Activated effector memory CD4-positive, alpha-beta T cell treated with anti-CD3 and anti-CD28 coated beads, Interleukin-2, amount 50 U/mL, for 16 hours (primary cell): Measurements from ENCODE around the gene SH2B2.

ENCODE experiments used
- DNase-seq: peaks from one replicate; pipeline ENCODE4 v3.0.0-alpha.2; 2020

Gene SH2B2

DNA sequence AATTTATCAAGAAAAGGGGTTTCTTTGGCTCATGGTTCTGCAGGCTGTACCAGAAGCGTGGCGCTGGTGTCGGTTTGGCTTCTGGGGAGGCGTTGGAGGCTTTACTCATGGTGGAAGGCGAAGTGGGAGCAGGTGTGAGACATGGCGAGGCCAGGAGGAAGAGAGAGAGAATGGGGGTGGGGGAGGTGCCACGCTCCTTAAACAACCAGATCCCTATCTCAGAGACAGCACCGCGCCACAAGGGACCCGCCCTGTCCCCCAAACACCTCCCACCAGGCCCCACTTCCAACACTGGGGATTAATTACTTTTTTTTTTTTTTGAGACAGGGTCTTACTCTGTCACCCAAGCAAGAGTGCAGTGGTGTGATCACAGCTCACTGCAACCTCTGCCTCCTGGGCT lies 18.0 kb upstream of the SH2B2 start:
- DNase-seq: no peak

DNA sequence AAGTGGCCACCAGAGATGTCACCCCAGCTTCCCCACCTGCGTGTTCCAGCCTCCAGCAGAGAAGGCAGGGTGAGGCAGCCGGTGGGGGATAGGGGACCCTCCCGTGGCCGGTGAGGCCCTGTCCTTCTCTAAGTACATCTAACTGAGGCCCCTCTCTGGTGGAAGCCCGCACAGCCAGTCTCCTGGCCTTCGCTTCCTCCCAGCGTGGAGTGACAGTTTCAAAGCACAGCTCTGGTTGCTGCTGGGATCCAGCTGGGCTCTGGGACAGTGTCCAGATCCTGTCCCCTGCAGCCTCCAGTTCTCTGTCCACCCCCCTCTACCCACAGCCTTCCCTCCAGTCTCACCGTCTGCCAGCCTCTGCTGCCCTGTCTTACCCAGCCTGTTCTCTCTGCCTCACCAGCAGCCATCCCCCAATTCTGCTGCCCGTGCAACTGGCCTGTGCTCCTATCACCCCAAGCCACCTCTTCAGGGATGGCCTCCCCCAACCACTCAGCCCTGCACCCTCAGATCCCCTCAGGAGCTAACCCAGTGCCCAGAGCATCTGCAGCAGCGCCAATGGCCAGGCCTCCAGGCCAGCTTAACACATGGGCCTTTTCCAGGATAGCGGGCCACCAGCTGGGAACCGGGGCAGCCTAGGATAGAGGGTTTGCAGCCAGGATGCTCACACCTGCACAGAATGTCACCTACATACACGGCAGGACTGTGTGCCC lies 16.3 kb upstream of the SH2B2 start:
- no peak for DNase-seq

DNA sequence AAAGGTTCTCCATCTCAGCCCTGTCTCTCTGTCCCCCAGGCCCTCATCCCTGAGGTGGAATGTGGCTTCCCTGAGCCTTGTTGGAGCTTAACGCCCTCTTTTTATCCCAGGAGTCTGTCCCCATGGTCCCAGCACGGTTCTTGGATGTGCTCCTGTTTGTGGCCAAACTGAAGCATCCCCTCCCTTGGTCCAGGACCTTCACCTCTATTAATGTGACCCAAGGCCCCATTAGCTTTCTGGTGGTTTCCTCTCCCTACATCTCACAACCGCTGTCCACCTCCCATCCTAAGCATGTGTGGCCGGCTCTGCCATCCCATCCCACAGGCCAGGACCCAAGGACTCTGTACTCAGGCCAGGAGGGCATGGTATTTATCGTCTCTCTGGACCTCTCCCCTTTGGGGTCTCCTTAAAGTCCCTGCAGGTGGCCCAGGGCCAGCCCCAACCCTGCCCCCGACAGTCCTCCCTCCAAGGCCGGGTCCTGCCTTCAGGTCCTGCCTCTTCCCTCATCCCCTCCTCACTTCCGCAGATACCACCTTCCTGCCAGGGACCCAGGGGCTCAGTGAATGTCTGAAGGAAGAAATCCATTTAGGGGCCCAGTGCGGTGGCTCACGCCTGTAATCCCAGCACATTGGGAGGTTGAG lies 15.4 kb upstream of the SH2B2 start:
- no peak for DNase-seq

DNA sequence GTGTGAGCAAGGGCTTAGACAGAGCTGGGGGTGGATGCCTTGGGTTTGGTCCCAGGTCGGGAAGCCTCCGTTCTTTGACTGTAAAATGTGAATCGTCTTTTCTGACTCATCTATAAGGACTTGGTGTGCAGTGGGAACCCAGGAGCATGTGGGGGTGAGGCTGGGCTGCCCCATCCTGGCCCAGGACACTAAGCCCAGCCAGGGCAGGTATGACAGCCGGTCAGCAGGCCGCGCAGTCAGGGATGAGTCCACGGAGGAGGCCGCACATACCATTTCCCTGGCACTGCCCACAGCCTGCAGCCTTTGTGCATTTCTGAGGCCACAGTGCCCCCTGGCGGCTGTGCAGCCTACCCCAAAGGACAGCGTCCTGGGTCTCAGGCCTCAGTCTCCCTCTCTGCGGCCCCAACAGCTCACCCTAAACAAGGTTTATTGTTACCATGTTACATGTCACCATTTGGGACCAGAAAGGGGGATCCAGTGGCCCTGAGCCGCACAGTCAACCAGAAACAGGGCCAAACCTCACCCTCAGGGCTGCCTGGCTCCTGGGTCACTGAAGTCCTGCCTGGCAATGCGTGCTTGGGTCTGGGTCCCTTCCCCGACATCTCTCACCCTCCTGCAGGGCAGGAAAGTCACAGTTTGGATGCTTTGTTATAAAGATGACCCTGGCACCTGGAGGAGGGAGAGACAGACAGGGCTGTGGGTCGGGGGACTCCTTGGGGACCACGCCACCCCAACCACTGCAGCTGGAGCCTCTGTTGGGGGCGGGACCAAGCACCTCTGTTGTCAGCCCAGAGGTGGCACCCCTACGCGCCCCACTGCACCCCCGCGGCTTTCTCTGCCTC lies 14.4 kb upstream of the SH2B2 start:
- DNase-seq: peak; percentile 92

DNA sequence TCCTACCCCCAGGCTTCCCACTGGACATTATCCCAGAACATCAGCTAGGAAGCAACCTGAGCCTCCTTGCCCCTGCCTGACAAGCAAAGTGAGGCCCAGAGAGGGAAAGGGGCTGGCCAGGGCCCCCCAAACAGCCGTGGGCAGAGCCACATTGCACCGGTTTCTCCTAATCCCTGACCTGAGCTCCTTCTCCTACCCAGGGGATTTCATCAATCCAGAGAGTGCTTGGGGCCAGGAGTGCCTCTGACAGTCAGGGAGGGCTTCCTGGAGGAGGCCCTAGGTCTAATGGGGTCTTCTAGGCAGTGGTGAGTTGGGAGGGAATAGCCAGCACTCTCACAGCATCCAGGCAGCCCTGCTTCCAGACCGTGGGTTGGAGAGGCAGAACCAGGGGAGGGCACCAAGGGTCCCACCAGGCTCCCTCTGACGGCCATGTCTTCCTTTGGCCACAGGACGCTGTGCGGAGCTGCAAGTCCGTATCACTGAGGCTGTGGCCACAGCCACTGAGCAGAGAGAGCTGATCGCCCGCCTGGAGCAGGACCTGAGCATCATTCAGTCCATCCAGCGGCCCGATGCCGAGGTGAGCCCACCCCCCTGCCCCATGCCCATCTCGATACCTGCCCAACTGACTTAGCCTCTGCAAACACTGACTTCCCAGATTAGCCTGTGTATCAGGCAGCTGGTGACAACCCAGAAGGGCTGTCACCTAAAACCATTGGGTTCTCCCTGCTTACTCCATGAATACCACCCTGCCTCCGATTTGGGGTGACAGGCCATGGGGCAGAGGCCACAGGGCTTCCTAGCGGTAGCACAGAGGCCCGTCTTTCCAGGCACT lies 13.5 kb upstream of the SH2B2 start:
- DNase-seq: no peak

DNA sequence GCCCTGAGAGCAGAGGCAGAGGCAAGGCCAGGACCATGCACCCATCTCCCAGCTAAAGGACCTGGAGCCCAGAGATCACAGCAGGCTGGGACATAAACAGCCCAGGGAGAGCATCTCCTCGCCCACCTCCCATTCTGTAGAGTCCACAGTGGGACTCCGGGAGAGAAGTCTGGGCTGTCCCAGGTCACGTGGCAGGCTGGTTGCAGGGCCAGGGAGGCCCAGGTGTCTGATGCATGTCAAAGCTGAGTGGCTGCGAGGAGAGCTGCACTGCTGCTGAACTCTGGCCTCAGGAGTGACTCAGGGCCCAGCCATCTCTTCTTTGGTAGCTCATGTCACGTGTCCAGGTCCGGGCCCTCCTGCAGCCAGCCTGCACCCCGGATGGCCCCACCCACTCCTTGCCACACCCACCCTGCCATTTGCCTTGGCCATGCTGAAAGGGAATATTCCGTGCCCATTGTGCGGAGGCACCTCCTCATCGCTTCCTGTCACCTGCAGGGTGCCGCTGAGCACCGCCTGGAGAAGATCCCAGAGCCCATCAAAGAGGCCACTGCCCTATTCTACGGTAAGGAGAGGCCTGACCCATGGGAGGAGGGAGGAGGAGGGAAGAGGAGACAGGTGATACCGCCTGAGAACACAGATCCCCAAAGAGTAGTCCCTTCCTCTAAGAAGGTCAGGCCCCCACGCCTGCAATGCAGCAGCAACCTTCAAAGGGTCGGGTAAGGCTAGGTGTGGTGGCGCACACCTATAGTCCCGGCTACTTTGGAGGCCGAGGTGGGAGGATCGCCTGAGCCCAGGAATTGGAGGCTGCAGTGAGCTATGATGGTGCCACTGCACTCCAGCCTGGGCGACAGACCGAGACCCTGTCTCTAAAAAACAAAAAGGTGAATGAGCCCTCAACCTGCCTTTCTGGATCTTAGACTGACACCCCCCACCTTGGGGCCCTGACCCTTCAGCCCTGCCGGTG lies 12.6 kb upstream of the SH2B2 start:
- no peak for DNase-seq

DNA sequence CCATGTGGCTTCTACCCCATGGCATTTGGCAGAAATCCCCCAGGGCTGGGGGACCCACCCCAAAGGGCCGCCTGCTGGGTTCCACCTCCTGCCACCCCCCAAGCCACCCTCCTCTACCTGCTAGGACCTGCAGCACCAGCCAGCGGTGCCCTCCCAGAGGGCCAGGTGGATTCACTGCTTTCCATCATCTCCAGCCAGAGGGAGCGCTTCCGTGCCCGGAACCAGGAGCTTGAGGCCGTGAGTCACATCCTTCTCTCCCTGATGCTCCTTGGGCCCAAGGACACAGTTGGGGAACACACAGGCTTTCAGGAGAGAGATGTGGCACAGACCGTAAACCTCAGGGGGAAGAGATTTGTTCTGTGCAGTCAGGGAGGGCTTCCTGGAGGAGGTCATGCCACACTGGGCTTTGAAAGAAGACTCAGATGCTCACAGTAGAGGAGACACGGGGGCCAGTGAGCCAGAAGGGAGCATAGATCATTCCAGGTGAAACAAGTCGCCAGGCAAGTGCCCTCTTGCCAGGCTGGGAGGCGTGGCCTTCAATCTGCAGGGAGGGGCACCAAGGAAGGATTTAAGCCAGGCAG lies 11.5 kb upstream of the SH2B2 start:
- no peak for DNase-seq

DNA sequence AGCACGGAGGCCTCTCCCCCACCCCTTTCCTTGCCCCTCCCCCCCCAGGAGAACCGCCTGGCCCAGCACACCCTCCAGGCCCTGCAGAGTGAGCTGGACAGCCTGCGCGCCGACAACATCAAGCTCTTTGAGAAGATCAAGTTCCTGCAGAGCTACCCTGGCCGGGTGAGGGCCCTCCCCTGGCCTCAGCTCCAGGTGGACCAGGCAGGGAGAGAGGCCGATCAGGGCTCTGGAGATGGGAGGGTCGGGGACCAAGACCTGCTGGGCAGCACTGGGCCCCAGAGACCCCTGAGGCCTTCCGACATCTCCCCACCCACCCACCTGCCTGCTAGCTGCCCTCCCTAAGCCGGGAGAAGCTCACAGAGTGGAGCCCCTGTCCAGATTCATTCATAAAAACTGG lies 8.8 kb upstream of the SH2B2 start:
- DNase-seq: no peak

DNA sequence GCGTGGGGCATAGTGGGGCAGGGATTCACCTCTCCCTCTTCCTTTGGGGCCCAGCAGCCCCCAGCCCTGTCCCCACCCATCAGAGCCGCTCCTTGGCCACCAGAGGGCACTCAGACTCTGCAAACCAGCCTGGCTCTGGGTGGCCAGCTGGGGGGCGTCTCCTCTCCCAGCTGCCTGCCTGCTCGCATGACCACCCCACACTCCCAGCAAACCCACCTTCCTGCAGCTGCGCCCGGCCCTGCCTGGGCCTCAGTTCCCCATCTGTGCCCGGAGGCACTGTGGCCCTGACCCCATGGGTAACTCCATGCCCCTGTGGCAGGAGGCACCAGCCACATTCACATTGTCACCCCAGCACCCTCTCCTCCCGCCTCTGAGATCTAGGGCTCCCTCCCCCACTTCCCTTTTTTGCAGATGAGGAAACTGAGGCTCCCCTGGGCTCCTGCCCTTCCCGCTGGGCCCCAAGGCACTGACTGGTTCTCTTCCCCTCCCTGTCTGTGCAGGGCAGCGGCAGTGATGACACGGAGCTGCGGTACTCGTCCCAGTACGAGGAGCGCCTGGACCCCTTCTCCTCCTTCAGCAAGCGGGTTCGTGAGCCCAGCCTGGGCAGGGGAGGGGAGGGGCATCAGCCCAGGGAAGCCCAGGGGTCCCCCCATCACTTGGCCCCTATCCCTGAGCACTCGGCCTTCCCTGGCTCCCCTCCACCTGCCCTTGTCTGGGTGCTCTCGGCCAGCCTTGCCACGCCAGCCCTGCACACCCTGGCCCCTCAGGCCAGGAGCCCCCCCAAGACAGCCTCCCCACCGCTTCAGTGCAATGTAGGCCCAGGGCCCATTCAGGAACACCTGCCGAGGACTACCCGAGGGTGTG lies 6.9 kb upstream of the SH2B2 start:
- peak; percentile 83 for DNase-seq

DNA sequence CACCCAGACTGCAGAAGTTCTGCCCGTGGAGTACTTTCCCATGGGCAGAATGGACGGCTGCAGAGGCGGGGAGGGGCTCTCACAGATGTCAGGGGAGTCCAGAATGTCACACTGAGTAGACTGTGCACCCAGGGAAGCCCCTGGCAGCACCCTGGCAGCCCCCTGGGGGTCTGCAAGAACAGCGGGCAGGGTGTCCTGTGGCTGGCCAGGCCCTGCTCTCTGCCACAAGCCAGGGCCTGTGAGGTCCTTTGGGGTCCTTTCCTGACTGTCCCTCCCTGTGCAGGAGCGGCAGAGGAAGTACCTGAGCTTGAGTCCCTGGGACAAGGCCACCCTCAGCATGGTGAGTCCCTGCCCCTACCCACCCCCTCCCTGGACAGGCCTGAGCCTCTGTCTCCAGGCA lies 6.1 kb upstream of the SH2B2 start:
- no peak for DNase-seq

DNA sequence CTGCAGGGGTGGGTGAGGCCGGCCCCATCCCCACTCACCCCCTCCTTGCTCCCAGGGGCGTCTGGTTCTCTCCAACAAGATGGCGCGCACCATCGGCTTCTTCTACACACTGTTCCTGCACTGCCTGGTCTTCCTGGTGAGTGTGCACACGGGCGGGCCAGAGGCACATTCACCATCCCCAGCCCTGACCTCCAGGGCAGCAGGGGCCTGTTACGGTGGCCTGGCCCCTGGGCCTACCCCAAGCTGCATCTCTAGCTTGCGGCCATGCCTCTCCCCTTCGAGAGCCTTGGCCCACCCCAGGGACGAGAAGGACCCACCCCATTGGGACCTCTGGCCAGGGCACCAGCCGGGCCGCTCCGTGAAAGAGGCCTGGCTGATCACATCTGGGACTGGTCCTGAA lies 4.9 kb upstream of the SH2B2 start:
- no peak for DNase-seq

DNA sequence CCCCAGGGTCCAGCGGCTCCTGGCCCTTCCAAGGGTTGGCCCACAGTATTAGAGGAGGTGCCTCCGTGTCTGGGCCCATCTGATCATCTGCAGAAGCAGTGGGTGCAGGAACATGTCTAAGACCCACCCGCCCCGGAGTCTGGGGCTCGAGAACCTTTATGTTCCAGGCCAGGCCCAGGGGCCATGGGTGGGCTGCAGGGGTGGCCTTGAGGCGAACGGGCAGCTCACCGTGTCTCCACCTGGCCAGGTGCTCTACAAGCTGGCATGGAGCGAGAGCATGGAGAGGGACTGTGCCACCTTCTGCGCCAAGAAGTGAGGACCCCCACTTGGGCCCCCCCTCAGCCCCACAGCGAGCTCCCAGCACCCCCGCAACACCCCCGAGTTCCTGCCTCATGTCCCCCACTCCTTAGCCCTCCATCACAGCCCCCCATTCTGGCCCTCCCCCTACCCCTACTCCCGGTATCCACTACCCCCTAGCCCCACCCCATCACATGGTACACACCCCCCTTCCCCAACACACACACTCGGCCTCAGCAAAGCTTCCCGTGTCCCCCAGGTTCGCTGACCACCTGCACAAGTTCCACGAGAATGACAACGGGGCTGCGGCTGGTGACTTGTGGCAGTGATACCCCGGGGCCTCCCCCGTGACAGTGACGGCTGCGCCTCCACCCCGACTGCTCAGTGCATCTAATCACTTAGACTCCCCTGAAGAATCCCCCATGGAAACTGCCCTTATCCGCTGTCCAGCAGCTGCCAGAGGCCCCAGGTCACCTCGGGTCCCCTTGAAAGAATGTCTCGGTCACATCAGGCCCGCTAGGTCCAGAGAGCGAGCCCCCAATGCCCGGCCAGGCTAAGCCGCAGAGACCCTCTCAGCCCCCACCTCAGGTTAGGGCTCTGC lies 4.0 kb upstream of the SH2B2 start:
- DNase-seq: no peak

DNA sequence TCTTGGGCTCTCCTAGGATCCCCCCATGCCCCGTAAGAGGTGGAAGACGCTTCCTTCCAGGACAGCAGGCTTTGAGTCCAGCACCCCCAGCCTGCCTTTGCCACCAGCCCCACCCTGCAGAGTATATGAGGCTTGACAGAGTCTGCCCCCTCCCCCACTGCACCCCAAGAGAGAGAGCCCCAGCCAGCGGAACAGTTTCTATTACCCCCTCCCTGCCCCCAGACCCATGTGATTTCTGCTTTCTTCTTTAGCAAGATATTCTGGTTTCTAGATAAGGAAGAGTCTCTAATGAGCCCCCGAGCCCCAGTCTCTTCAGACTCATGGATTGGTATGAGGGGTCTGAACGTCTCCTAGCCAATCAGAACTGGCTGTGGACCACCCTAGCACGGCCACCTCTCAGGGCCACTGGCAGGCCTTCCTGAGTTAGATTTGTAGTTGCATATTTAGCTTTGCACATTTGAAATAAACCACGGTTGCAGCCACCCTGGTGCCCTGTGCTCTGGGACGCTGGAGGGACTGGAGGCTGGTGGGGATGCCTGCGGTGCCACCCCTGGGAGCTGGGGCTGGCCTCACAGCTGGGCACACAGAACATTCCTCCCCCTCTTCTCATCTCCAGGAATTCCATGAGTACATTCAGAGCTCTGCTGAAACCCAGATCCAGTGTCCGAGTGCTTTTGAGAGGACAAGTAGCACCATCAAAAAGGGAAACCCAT lies 3.0 kb upstream of the SH2B2 start:
- DNase-seq: no peak

DNA sequence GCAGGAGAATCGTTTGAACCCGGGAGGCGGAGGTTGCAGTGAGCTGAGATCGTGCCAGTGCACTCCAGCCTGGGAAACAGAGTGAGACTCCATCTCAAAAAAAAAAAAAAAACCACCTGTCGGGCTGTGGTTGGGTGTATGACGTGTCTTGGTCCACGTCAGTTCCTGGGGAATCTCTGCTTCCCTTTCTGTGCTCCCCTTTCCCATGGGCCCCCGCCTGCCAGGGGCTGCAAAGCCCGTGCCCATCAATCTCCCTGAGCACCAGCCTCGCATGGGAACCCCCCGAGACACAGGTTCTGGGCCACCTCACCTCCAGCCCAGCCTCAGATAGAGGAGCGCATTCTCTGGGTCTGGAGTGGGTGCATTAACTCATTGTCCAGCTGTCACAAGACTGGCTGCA lies 2.3 kb upstream of the SH2B2 start:
- no peak for DNase-seq

DNA sequence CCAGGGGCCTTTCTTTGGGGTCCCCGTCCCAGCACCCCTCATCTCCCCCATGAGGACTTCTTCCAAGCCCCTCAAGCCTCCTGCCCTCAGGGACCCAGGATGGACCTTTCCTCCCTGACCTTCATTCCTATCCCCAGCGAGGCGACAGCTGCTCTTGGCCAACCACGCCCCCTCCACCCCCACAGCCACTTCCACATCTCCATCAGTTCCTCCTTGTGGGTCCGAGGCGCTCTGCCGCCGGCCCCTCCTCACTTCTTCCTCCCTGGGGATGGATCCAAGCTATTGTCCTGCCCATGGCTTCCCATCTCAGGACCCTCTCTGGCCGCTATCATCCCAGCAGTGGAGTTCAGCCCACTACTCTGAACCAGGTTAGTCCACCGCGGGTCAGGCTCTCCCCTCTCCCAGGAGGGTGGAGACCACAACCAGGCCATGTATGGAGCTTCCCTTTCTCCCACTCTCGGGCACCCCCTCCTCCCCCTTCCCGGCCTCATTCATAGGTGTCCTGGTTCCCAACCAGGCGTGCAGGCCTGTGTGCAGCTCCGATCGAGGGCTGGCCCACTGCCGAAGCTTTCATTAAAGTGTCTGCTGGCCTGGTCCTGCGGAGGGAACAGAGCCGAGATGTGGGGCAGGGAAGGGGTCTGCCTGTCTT lies 1.7 kb upstream of the SH2B2 start:
- DNase-seq: no peak

DNA sequence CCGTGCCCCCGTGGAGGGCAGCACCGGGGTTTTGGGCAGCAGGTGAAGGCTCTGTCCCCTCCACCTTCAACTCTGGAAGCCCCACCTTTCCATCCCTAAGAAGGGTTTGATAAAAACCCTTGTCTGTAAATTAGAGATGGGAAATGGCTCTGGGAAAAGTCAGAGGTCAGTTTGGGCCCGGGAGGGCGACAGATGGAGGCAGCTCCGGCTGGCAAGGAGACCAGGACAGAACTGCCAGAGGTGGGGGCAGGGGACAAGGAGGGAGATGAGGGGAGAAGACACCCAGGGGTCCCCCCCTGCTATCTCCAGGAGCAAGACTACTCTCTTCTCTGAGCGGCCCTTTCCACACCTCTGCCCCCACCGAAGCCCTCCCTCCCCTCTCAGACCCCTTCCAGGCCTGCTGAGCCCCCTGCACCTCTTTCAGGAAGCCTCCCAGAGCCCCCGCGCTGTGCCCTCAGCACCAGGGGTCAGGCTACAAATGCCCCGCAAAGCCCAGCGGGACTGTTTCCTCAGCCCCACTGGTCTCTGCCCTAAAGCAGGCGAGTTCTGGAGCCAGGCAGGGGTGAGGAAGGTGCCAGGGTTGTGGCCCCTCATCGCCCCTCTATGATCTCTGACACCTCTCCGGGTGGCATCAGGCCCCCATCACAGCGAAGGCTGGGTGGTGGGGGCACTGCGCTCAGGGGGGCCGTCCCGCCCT lies 980 bp upstream of the SH2B2 start:
- DNase-seq: no peak
